SU-DHL-6 (cell line): Measurements from ENCODE around the gene AHR.

Experiments used
- H2AFZ ChIP-seq: fragments of 200-600 bp; sonication (generic); 2 replicates; pipeline ENCODE4 v1.6.1; 2014; ENCODE audit warnings: low read depth, mild to moderate bottlenecking, moderate library complexity, mixed read lengths, antibody characterized with exemption, low read length; ENCODE audit not compliant: severe bottlenecking
- H3F3A ChIP-seq: fragments of 200-600 bp; shearing (Covaris generic); 2 replicates; pipeline ENCODE4 v1.6.0; 2016; ENCODE audit warnings: antibody characterized with exemption, mild to moderate bottlenecking; ENCODE audit not compliant: insufficient read depth
- H3K27ac ChIP-seq: fragments of 200-600 bp; sonication (generic); 2 replicates; pipeline ENCODE4 v1.5.1; 2016; ENCODE audit warnings: low read depth, mild to moderate bottlenecking, low read length, moderate library complexity, mixed read lengths
- H3K27me3 ChIP-seq: fragments of 200-600 bp; sonication (generic), shearing (Covaris generic); 2 replicates; pipeline ENCODE4 v1.6.0; 2014; ENCODE audit warnings: mild to moderate bottlenecking, low read length
- H3K36me3 ChIP-seq: fragments of 200-600 bp; sonication (generic); 2 replicates; pipeline ENCODE4 v1.6.1; 2014; ENCODE audit warnings: mild to moderate bottlenecking, low read length, mixed read lengths
- H3K4me2 ChIP-seq: fragments of 300-600, 200-600 bp; shearing (Covaris generic), sonication (generic); 2 replicates; pipeline ENCODE4 v1.6.0; 2014; ENCODE audit warnings: low read length, low read depth, mild to moderate bottlenecking; ENCODE audit not compliant: poor library complexity, severe bottlenecking
- H3K4me3 ChIP-seq: fragments of 200-600 bp; sonication (generic); 2 replicates; pipeline ENCODE4 v1.5.1; 2014; ENCODE audit warnings: antibody characterized with exemption, low read length, mild to moderate bottlenecking, mixed read lengths; ENCODE audit not compliant: insufficient read depth, poor library complexity, severe bottlenecking
- H3K79me2 ChIP-seq: fragments of 200-600 bp; sonication (generic); 2 replicates; pipeline ENCODE4 v1.6.1; 2014; ENCODE audit warnings: mild to moderate bottlenecking, low read length, moderate library complexity; ENCODE audit not compliant: insufficient read depth
- H3K9ac ChIP-seq: fragments of 200-600 bp; sonication (generic); 2 replicates; pipeline ENCODE4 v1.7.0; 2014; ENCODE audit warnings: mild to moderate bottlenecking, low read length
- H3K9me2 ChIP-seq: fragments of 200-600 bp; sonication (generic); replicated peaks from 2 replicates; pipeline ENCODE4 v1.6.1; 2014; ENCODE audit warnings: low read length; ENCODE audit not compliant: insufficient read depth
- H3K9me3 ChIP-seq: fragments of 200-600 bp; sonication (generic); 2 replicates; pipeline ENCODE4 v1.6.1; 2014; ENCODE audit warnings: low read length, mixed read lengths; ENCODE audit not compliant: insufficient read depth
- H4K20me1 ChIP-seq: fragments of 200-600 bp; sonication (generic); 2 replicates; pipeline ENCODE4 v1.6.1; 2014; ENCODE audit warnings: low read depth, mild to moderate bottlenecking, antibody characterized with exemption, low read length, moderate library complexity, mixed read lengths
- EZH2phosphoT487 ChIP-seq: fragments of 200-600 bp; sonication (generic), shearing (Covaris generic); conservative IDR thresholded peaks from 2 replicates; pipeline ENCODE4 v1.6.1; 2018; ENCODE audit warnings: mild to moderate bottlenecking, antibody characterized with exemption, low read length, moderate library complexity, mixed read lengths
- TF ChIP-seq, protein P1 (sequence below): fragments of 200-600 bp; sonication (generic); IDR thresholded peaks from one replicate; pipeline ENCODE4 v1.5.1; 2017; ENCODE audit warnings: antibody characterized with exemption, mild to moderate bottlenecking, low read length, moderate library complexity; ENCODE audit not compliant: insufficient read depth, poor library complexity, severe bottlenecking

Gene AHR

DNA sequence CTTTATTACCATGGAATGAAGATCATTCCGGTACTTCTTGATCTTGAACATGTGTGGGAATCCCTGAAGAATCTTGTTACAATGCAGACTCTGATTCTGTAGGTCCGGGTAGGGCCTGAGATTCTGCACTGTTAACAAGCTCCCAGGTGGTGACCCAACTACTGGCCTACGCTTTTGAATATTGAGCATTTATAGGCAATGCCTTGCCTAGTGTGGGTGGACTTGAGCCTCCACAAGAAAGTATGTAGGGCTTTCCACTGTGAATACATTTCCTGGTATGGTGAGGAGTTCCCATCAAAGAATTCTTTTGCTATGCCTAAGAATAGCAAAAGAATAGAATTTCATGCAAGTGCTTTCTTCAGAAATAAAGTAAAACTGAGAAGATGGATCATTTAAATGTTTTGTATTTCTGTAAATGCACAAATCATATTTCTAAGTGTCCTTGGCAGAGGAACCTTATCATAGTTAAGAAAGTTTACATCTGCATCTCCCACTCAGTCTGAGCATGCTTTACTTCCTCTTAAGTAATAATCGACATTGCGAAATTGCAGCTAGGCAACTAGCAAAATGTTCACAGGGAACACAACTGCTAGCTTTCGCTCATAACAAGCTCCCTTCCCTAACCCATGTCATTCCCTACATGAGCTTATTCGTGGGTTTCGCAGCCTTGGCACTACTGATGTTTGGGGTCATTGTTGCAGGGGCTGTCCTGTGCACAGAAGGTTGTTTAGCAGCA, 71.4 kb downstream of the AHR start:
- H4K20me1 ChIP-seq: no peaks in the 10 kb centered on the region
- H2AFZ ChIP-seq: no peak overlapping the region
- no peaks in the 10 kb centered on the region for H3K79me2 ChIP-seq
- no peaks in the 10 kb centered on the region for H3K36me3 ChIP-seq
- H3K4me3 ChIP-seq: no peak overlapping the region
- H3F3A ChIP-seq: no peaks in the 10 kb centered on the region
- no peaks in the 10 kb centered on the region for H3K27me3 ChIP-seq
- no peaks in the 10 kb centered on the region for H3K9me3 ChIP-seq
- H3K4me2 ChIP-seq: no peak overlapping the region
- no peaks in the 10 kb centered on the region for H3K9me2 ChIP-seq
- no peak overlapping the region for H3K9ac ChIP-seq
- H3K27ac ChIP-seq: no peak overlapping the region
- TF ChIP-seq, protein P1, sequence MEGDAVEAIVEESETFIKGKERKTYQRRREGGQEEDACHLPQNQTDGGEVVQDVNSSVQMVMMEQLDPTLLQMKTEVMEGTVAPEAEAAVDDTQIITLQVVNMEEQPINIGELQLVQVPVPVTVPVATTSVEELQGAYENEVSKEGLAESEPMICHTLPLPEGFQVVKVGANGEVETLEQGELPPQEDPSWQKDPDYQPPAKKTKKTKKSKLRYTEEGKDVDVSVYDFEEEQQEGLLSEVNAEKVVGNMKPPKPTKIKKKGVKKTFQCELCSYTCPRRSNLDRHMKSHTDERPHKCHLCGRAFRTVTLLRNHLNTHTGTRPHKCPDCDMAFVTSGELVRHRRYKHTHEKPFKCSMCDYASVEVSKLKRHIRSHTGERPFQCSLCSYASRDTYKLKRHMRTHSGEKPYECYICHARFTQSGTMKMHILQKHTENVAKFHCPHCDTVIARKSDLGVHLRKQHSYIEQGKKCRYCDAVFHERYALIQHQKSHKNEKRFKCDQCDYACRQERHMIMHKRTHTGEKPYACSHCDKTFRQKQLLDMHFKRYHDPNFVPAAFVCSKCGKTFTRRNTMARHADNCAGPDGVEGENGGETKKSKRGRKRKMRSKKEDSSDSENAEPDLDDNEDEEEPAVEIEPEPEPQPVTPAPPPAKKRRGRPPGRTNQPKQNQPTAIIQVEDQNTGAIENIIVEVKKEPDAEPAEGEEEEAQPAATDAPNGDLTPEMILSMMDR: no peak
- TF ChIP-seq EZH2phosphoT487: no peak

DNA sequence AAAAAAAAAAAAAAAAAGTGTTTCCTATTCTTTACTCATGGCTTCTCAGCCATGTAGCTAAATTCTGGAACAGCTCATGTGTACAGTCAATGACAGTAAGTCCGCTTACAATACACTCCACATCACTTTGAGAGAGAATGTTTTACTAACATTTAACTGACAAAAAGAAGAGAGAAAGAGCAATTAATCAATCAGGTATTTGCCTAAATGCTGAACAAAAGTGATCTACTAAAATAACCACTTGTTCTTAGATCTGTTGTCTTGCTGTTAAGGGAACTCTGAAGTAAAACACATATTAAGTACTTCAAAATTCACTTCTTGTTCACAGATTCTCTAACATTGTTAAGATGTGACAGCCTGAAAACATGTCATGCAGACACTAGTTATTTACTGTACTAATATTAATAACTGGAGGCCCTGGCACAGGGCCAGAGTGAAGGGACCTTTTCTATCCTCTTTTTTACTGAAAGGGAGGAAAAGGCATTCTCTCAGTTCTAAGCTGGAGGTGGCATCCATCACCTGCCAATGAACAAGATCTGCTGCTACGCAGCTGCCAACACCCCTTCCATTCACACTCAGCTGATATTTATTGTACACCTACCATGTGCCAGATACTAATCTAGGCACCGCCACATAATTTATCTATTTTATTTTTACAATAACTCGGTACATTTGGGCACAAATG, 72.6 kb downstream of the AHR start:
- Histone ChIP-seq H3K27me3 (no peaks in the 10 kb centered on the region), H3K4me3 (no peak overlapping the region), H3F3A (no peaks in the 10 kb centered on the region), H4K20me1 (no peaks in the 10 kb centered on the region), H3K9ac (no peak overlapping the region), H3K27ac (no peak overlapping the region), H3K36me3 (no peaks in the 10 kb centered on the region), H2AFZ (no peak overlapping the region), H3K9me2 (no peaks in the 10 kb centered on the region), H3K9me3 (no peaks in the 10 kb centered on the region), H3K79me2 (no peaks in the 10 kb centered on the region), H3K4me2 (no peak overlapping the region)
- TF ChIP-seq EZH2phosphoT487: no peak
- TF ChIP-seq, protein P1: no peak

DNA sequence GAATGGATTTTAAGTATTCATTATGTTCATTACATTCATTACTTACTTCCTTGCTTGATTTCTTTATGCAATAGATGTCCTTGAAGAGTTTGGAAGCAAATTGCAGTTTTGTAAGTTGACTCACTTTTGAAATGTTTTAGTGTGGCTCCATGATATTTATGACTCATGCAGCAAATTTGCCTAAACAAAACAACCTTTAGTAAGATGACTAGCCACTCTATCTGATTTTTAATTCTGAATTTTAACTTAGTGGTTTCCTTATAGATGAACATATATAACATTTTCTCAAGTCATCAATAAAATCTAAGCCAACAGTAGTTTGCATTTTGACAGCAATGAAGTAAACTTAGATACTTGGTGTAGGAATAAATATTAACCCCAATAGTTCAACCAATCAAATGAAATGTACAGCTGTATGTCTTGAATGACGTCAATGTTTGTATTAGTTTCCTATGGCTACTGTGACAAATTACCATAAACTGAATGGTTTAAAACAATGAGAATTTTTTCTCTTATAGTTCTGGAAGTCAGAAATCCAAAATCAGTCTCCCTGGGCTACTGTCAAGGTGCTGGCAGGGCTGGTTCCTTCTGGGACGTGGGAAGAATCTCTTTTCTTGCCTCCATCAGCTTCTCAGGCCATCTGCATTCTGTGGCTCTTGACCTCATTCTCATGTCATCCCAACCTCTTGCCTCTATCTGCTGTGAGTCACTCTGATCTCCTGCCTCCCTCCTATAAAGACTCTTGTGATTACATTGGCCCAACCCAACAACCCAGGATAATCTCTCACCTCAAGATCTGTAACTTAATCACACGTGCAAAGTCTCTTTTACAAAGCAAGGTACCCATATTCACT, 73.4 kb downstream of the AHR start:
- Histone ChIP-seq H3K27ac (no peak overlapping the region), H3F3A (no peaks in the 10 kb centered on the region), H3K9ac (no peak overlapping the region), H3K4me2 (no peak overlapping the region), H3K36me3 (no peaks in the 10 kb centered on the region), H4K20me1 (no peaks in the 10 kb centered on the region), H3K4me3 (no peak overlapping the region), H3K79me2 (no peaks in the 10 kb centered on the region), H3K9me3 (no peaks in the 10 kb centered on the region), H3K9me2 (no peaks in the 10 kb centered on the region), H3K27me3 (no peaks in the 10 kb centered on the region), H2AFZ (no peak overlapping the region)
- no peak for TF ChIP-seq EZH2phosphoT487
- TF ChIP-seq, protein P1: no peak
